NT2/D1 (cell line): ENCODE data around the gene KCTD12.
"Not testable (repeated sequence)": the region's sequence is repeated elsewhere in the genome, so short reads cannot be mapped to it uniquely, and the experiment has no call there.

ENCODE experiments used
- SUZ12 ChIP-seq: IDR thresholded peaks from 2 replicates; pipeline ENCODE4 v1.6.1; 2011; ENCODE audit not compliant: insufficient read length, insufficient read depth; ENCODE audit errors: extremely low read depth
- YY1 ChIP-seq: IDR thresholded peaks from 2 replicates; pipeline ENCODE4 v1.6.1; 2011; ENCODE audit not compliant: insufficient read length, insufficient read depth
- ZNF274 ChIP-seq: IDR thresholded peaks from 2 replicates; pipeline ENCODE4 v1.6.1; 2011; ENCODE audit warnings: mild to moderate bottlenecking, low read depth, low read length

DNA sequence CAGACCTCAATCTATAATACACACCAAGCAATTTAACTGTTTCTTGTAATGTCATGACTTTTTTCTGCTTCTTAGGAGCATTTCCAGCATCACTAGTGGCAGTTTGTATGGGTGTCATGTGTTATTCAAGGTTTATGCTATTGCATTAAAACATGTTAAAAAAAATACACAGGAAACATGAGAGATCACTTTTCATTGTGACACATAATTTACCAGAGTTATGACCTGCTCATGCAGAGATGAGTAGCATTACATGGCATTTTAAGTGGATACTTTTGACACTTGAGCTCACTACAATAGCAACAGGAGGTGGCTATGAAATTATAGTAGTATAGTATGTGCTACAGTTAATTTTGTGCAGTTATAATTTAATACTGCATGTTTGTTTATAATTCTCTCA lies 11.0 kb upstream of the KCTD12 start:
- not testable (repeated sequence) for TF ChIP-seq ZNF274, YY1, SUZ12
